HL-60/S4 (cell line): ENCODE data around the gene SPATS2L.

Experiments used
- in situ Hi-C: fragments of 300-500 bp; cut with MboI; formaldehyde crosslinking; loops from 2 replicates; pipeline ENCODE4 v1.14.3; 2022; ENCODE audit warnings: low sequenced_read_pairs

The SPATS2L gene

GRCh38 chr2:200484934-200485333 is 178.4 kb downstream of the SPATS2L start:
- in situ Hi-C loops: no loop called here

- in situ Hi-C loops: no loop called here
Observed at GRCh38 chr2:200486529-200486928, 180.0 kb downstream of the SPATS2L start.

- in situ Hi-C loops: no loop called here
Observed at GRCh38 chr2:200488169-200488568, 181.7 kb downstream of the SPATS2L start.

- in situ Hi-C loops: no loop called here
Observed at GRCh38 chr2:200490001-200490400, 183.5 kb downstream of the SPATS2L start.

GRCh38 chr2:200492656-200493055 is 186.2 kb downstream of the SPATS2L start:
- in situ Hi-C loops: no loop called here

- in situ Hi-C loops: no loop called here
Observed at GRCh38 chr2:200494048-200494447, 187.6 kb downstream of the SPATS2L start.

- in situ Hi-C loops: no loop called here
Observed at GRCh38 chr2:200496696-200497095, 190.2 kb downstream of the SPATS2L start.

GRCh38 chr2:200498402-200499162 is 192.1 kb downstream of the SPATS2L start:
- in situ Hi-C loops: no loop called here

- in situ Hi-C loops: no loop called here
Observed at GRCh38 chr2:200502196-200502595, 195.7 kb downstream of the SPATS2L start.

- in situ Hi-C loops: no loop called here
Observed at GRCh38 chr2:200506679-200507078, 200.2 kb downstream of the SPATS2L start.

GRCh38 chr2:200507179-200507578 is 200.7 kb downstream of the SPATS2L start:
- in situ Hi-C loops: no loop called here

GRCh38 chr2:200509235-200509611 is 202.7 kb downstream of the SPATS2L start:
- in situ Hi-C loops: no loop called here

- in situ Hi-C loops: no loop called here
Observed at GRCh38 chr2:200509612-200510433, 203.3 kb downstream of the SPATS2L start, which contains the start of gene KCTD18. TSS of gene KCTD18 (minus strand) at chr2:200510068. CDS start at chr2:200507016, 3,052 bp downstream.

- in situ Hi-C loops: no loop called here
Observed at GRCh38 chr2:200515155-200515554, 208.7 kb downstream of the SPATS2L start.

- in situ Hi-C loops: no loop called here
Observed at GRCh38 chr2:200523158-200523557, 216.7 kb downstream of the SPATS2L start.

- in situ Hi-C loops: no loop called here
Observed at GRCh38 chr2:200523604-200524003, 217.1 kb downstream of the SPATS2L start.

- in situ Hi-C loops: no loop called here
Observed at GRCh38 chr2:200525066-200525465, 218.6 kb downstream of the SPATS2L start.

- in situ Hi-C loops: no loop called here
Observed at GRCh38 chr2:200525551-200525881, 219.0 kb downstream of the SPATS2L start.

- in situ Hi-C loops: no loop called here
Observed at GRCh38 chr2:200525882-200526651, 219.6 kb downstream of the SPATS2L start, which contains the start of gene SGO2. TSS of gene SGO2 (plus strand) at chr2:200526207. CDS start at chr2:200532976, 6,769 bp downstream.

- in situ Hi-C loops: no loop called here
Observed at GRCh38 chr2:200528228-200528627, 221.7 kb downstream of the SPATS2L start.
